Measurements from ENCODE around the gene PDZD2. TPM values are rescaled to one million over a fixed set of nuclear protein-coding genes. Genes with fewer than 3 reads are reported as not detected.

The PDZD2 gene
- total RNA-seq, 1 experiment from 2014 or later: 0.37 TPM

DNA sequence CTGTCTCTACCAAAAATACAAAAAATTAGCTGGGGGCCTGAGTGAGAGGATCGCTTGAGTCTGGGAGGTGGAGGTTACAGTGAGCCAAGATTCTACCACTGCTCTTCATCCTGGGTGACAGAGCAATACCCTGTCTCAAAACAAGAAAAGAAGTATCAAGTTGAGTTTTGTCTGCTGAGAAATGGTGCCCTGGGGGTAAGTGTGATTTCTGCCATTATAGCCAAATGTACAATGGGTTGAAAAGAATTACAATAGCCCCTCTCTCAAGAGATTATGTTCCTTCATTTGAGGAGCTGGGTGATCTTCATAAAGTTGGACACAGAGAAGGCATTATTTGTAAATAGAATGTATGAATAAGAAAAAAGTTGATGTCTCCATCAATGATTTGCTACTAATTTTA, 345.8 kb downstream of the PDZD2 start:
- Histone ChIP-seq H3K36me3 (ENCODE audit: control insufficient read depth in 1 of 2, insufficient read depth in 2 of 2, low read length in 2 of 2) (no peaks in the 10 kb centered on the region), H3K27ac (ENCODE audit: low read depth, low read length) (no peak overlapping the region), H2AFZ (ENCODE audit: low read depth, low read length, poor library complexity, severe bottlenecking) (no peak overlapping the region), H3K79me2 (ENCODE audit: insufficient read depth, low read length) (no peaks in the 10 kb centered on the region), H3K9me2 (ENCODE audit: insufficient read depth) (no peaks in the 10 kb centered on the region), H3K27me3 (ENCODE audit: insufficient read depth, low read length) (no peaks in the 10 kb centered on the region), H3K4me3 (replicated peaks in 1 of 2; ENCODE audit: low read depth in 1 of 2, low read length in 2 of 2) (no peak overlapping the region), H3K4me1 (ENCODE audit: control insufficient read depth in 1 of 2, insufficient read depth in 2 of 2, low read length in 2 of 2) (peaks cover 11 to 27% of the 10 kb centered on the region in 2 experiments), H3K9ac (ENCODE audit: low read length) (no peak overlapping the region), H4K20me1 (ENCODE audit: insufficient read depth) (no peaks in the 10 kb centered on the region), H3K4me2 (ENCODE audit: low read length) (no peak overlapping the region), H3K9me3 (ENCODE audit: control insufficient read depth in 1 of 2, insufficient read depth in 1 of 2, low read depth in 1 of 2, low read length in 2 of 2) (no peaks in the 10 kb centered on the region)
- RAD21 ChIA-PET (ENCODE audit: low non-redundant PET in 1 of 2, low total read pairs in 2 of 2, uncharacterized antibody in 2 of 2, unreplicated experiment in 2 of 2): no interaction called here
- intact Hi-C loops (cut with micrococcal nuclease): no loop called here
- CTCF ChIA-PET: no interaction called here
- no TSS peak for BruUV-seq (replicated peaks)
- DNase-seq (ENCODE audit: low read depth, low spot score) (no peak), ATAC-seq (no peak)
- POLR2A ChIA-PET: no interaction called here
- TF ChIP-seq EZH2phosphoT487 (IDR thresholded peaks at IDR 0.05; ENCODE audit: borderline replicate concordance): no peak
- TF ChIP-seq CBX3 (IDR thresholded peaks at IDR 0.05; ENCODE audit: low read depth): no peak
- no peak for TF ChIP-seq POLR2A (IDR thresholded peaks at IDR 0.05; ENCODE audit: borderline replicate concordance, extremely low read depth, insufficient read depth, insufficient read length)
- no peak for TF ChIP-seq SRF (IDR thresholded peaks at IDR 0.05; ENCODE audit: low read depth)
- TF ChIP-seq, protein P1, sequence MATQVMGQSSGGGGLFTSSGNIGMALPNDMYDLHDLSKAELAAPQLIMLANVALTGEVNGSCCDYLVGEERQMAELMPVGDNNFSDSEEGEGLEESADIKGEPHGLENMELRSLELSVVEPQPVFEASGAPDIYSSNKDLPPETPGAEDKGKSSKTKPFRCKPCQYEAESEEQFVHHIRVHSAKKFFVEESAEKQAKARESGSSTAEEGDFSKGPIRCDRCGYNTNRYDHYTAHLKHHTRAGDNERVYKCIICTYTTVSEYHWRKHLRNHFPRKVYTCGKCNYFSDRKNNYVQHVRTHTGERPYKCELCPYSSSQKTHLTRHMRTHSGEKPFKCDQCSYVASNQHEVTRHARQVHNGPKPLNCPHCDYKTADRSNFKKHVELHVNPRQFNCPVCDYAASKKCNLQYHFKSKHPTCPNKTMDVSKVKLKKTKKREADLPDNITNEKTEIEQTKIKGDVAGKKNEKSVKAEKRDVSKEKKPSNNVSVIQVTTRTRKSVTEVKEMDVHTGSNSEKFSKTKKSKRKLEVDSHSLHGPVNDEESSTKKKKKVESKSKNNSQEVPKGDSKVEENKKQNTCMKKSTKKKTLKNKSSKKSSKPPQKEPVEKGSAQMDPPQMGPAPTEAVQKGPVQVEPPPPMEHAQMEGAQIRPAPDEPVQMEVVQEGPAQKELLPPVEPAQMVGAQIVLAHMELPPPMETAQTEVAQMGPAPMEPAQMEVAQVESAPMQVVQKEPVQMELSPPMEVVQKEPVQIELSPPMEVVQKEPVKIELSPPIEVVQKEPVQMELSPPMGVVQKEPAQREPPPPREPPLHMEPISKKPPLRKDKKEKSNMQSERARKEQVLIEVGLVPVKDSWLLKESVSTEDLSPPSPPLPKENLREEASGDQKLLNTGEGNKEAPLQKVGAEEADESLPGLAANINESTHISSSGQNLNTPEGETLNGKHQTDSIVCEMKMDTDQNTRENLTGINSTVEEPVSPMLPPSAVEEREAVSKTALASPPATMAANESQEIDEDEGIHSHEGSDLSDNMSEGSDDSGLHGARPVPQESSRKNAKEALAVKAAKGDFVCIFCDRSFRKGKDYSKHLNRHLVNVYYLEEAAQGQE (IDR thresholded peaks at IDR 0.05; ENCODE audit: low read depth): no peak
- no peak for TF ChIP-seq EZH2 (IDR thresholded peaks at IDR 0.05)
- no peak for TF ChIP-seq RAD21 (IDR thresholded peaks at IDR 0.05; ENCODE audit: low read depth)
- TF ChIP-seq, protein P2, sequence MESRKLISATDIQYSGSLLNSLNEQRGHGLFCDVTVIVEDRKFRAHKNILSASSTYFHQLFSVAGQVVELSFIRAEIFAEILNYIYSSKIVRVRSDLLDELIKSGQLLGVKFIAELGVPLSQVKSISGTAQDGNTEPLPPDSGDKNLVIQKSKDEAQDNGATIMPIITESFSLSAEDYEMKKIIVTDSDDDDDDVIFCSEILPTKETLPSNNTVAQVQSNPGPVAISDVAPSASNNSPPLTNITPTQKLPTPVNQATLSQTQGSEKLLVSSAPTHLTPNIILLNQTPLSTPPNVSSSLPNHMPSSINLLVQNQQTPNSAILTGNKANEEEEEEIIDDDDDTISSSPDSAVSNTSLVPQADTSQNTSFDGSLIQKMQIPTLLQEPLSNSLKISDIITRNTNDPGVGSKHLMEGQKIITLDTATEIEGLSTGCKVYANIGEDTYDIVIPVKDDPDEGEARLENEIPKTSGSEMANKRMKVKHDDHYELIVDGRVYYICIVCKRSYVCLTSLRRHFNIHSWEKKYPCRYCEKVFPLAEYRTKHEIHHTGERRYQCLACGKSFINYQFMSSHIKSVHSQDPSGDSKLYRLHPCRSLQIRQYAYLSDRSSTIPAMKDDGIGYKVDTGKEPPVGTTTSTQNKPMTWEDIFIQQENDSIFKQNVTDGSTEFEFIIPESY (IDR thresholded peaks at IDR 0.05; ENCODE audit: extremely low read depth, insufficient replicate concordance, low read length): no peak
- TF ChIP-seq FOSL1 (IDR thresholded peaks at IDR 0.05; ENCODE audit: low read depth): no peak
- TF ChIP-seq POLR2AphosphoS5 (IDR thresholded peaks at IDR 0.05; ENCODE audit: low read depth, low read length): no peak
- no peak for TF ChIP-seq ZFX (IDR thresholded peaks at IDR 0.05)
